ENCODE results near the gene CERCAM. TPM values are rescaled to one million over a fixed set of nuclear protein-coding genes. Genes with fewer than 3 reads are reported as not detected.
A peak's percentile ranks its signal among the peaks of the same experiment; 100 is the strongest.

Gene CERCAM
- total and polyA plus RNA-seq, 7 donors = 4.2 to 28.5 (median 18.2) TPM

- Histone ChIP-seq H3K9me3 (no peaks in the 10 kb centered on the region), H3K4me1 (peaks cover 0 to 18% (median 16%) of the 10 kb centered on the region in 4 donors), H3K4me3 (no peak overlapping the region), H3K27ac (no peak overlapping the region), H3K27me3 (peaks cover 0 to 34% (median 4%) of the 10 kb centered on the region in 3 donors), H3K36me3 (no peaks in the 10 kb centered on the region)
- intact Hi-C loops (cut with DNase I) = no loop called here
- 27 to 54% methylated on average over 6 of the region's 6 CpGs for WGBS, 2 donors
- TF ChIP-seq POLR2AphosphoS5 (IDR thresholded peaks at IDR 0.05) (no peak), CTCF (IDR thresholded peaks at IDR 0.05) (no peak), EP300 (IDR thresholded peaks at IDR 0.05) (no peak), POLR2A (IDR thresholded peaks at IDR 0.05) (no peak)
- DNase-seq = no peak
Observed at GRCh38 chr9:128416014-128416413, 4.6 kb upstream of the CERCAM start.

DNA sequence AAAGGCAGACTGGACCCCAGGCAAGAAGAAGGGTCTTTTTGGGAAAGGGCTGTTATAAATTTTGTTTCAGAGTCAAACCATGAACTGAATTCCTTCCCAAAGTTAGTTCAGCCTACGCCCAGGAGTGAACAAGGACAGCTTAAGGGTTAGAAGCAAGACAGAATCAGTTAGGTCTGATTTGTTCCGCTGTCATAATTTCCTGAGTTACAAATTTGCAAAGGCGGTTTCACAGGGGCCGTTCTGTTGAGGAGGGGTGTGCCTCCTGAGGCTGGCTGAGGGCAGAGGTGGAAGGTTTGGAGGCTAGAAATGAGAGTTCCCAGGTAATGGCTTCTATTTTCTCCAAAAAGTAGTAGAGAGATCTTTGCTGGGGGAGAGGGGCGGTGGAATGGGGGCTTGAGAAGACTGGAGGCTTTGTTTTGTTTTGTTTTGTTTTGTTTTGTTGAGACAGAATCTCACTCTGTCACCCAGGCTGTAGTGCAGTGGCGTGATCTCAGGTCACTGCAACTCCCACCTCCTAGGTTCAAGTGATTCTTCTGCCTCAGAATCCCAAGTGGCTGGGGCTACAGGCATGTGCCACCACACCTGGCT is 4.1 kb upstream of the CERCAM start:
- TF ChIP-seq POLR2A (IDR thresholded peaks at IDR 0.05) = no peak
- no peak for TF ChIP-seq EP300 (IDR thresholded peaks at IDR 0.05)
- TF ChIP-seq POLR2AphosphoS5 (IDR thresholded peaks at IDR 0.05) = no peak
- no peak for TF ChIP-seq CTCF (IDR thresholded peaks at IDR 0.05)
- peaks cover 0 to 23% (median 21%) of the 10 kb centered on the region in 4 donors for H3K4me1 ChIP-seq
- H3K27ac ChIP-seq = no peak overlapping the region
- no peaks in the 10 kb centered on the region for H3K9me3 ChIP-seq
- no peak overlapping the region for H3K4me3 ChIP-seq
- WGBS, 2 donors = 47 to 54% methylated on average over 6 of the region's 6 CpGs
- no peaks in the 10 kb centered on the region for H3K36me3 ChIP-seq
- intact Hi-C loops (cut with DNase I) = no loop called here
- no peak for DNase-seq
- peaks cover 0 to 34% (median 4%) of the 10 kb centered on the region in 3 donors for H3K27me3 ChIP-seq

DNA sequence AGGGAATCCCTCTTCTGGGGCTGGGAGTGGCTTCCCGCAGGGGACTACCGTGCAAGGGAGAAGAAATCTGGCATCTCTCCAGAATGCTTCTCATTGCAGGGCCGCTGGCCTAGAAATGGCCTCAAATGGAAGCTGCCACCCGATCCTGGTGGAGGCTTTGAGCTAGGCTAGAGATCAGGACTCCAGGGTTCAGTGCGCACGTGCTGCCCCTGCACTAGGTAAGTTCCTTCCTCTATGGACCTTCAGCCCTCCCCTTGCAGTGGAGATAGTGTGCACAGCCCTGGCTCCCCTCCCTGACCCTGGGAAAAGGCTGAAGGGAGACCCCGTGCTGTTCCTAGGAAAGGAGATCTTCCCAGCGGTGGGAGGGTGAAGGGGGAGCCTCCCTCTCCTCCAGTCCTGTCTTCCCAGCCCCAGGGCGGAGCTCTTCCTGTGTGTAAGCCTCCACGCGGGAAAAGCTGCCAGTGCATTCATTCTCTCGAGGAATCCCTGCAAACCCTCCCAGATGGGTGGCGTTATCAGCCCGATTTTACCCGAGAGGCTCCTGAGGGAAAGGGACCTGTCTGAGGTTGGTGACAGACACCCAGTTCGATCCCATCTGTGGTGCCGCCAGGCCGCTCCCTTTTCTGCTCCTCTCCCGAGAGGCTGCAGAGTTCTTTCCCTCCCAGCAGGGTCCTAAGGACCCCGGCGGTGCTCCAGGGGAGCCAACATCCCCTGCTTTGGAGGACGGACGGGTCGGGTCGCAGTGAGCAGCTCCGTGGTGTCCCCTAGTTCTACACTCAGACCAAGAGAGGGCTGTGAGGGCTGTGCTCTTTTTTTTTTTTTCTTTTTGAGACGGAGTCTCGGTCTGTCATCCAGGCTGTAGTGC is 1.4 kb upstream of the CERCAM start:
- 5 to 11% methylated on average over 28 of the region's 28 CpGs for WGBS, 2 donors
- H3K27me3 ChIP-seq = peaks cover 0 to 16% (median 0%) of the 10 kb centered on the region in 3 donors

GRCh38 chr9:128420060-128420650 is 502 bp upstream of the CERCAM start:
- peak overlapping the region; percentile 75 to 92 (median 86) for H3K27ac ChIP-seq
- TF ChIP-seq POLR2A (IDR thresholded peaks at IDR 0.05) = no peak
- TF ChIP-seq CTCF (IDR thresholded peaks at IDR 0.05) = peak; percentile 46 to 80 (median 70)
- whole genome bisulfite sequencing, 2 donors = 0 to 1% methylated on average over 59 of the region's 59 CpGs
- peak; percentile 87 for DNase-seq
- H3K27me3 ChIP-seq = peaks cover 0 to 12% (median 0%) of the 10 kb centered on the region in 3 donors
- H3K4me3 ChIP-seq = peak overlapping the region; percentile 74 to 100 (median 94)
- H3K9me3 ChIP-seq = no peaks in the 10 kb centered on the region
- intact Hi-C loops (cut with DNase I) = loop anchor here (1.0 kb wide), 1 partner anchor 58 kb away; no protein-coding TSS in a partner anchor
- peaks cover 0 to 9% (median 2%) of the 10 kb centered on the region in 4 donors for H3K36me3 ChIP-seq
- H3K4me1 ChIP-seq = peaks cover 0 to 27% (median 24%) of the 10 kb centered on the region in 4 donors

More for the DNA sequence above, 1.4 kb upstream of the CERCAM start:
- H3K9me3 ChIP-seq = no peaks in the 10 kb centered on the region
- H3K4me3 ChIP-seq = peak overlapping the region; percentile 74 to 100 (median 94)
- DNase-seq = no peak
- TF ChIP-seq POLR2A (IDR thresholded peaks at IDR 0.05) (no peak), POLR2AphosphoS5 (IDR thresholded peaks at IDR 0.05) (no peak), CTCF (IDR thresholded peaks at IDR 0.05) (no peak), EP300 (IDR thresholded peaks at IDR 0.05) (no peak)
- peak overlapping the region; percentile 75 to 92 (median 86) for H3K27ac ChIP-seq
- H3K4me1 ChIP-seq = peaks cover 0 to 27% (median 24%) of the 10 kb centered on the region in 4 donors
- peaks cover 0 to 5% (median 1%) of the 10 kb centered on the region in 4 donors for H3K36me3 ChIP-seq
- intact Hi-C loops (cut with DNase I) = no loop called here

Data from sigmoid colon (tissue), 7 donors.